Measurements from ENCODE around the gene HYDIN.

GRCh38 chr16:71216714-71217113 lies 13.8 kb downstream of the HYDIN start:
- TF ChIP-seq CTCF (IDR thresholded peaks at IDR 0.05) (no peak), POLR2A (IDR thresholded peaks at IDR 0.05) (no peak)
